H9 (cell line): ENCODE results near the gene SYNJ1. TPM values are rescaled to one million over a fixed set of nuclear protein-coding genes. Genes with fewer than 3 reads are reported as not detected.

Experiments used
- DNase-seq: peaks from one replicate; pipeline ENCODE4 v3.0.0-alpha.2; 2017
- H2AFZ ChIP-seq: one replicate; pipeline ENCODE4 v1.6.1; 2013; ENCODE audit warnings: mild to moderate bottlenecking, low read length, control low read depth, moderate library complexity
- H2AK5ac ChIP-seq: 2 replicates; pipeline ENCODE4 v1.6.1; 2013; ENCODE audit warnings: low read length, control low read depth, mixed read lengths; ENCODE audit not compliant: insufficient read length
- H2BK120ac ChIP-seq: one replicate; pipeline ENCODE4 v1.6.1; 2013; ENCODE audit warnings: low read depth, mild to moderate bottlenecking, low read length, control low read depth, inconsistent platforms; ENCODE audit not compliant: poor library complexity, severe bottlenecking
- H2BK12ac ChIP-seq: 2 replicates; pipeline ENCODE4 v1.6.1; 2013; ENCODE audit warnings: low read length, control low read depth, mixed read lengths, low read depth; ENCODE audit not compliant: insufficient read length
- H2BK15ac ChIP-seq: 2 replicates; pipeline ENCODE4 v1.6.1; 2013; ENCODE audit warnings: low read depth, low read length, control low read depth
- H2BK20ac ChIP-seq: one replicate; pipeline ENCODE4 v1.6.1; 2013; ENCODE audit warnings: low read depth, mild to moderate bottlenecking, low read length, control low read depth, inconsistent platforms; ENCODE audit not compliant: poor library complexity, severe bottlenecking
- H2BK5ac ChIP-seq: 2 replicates; pipeline ENCODE4 v1.6.1; 2013; ENCODE audit warnings: low read length, control low read depth, mixed read lengths; ENCODE audit not compliant: insufficient read length
- H3K14ac ChIP-seq: 2 replicates; pipeline ENCODE4 v1.6.1; 2013; ENCODE audit warnings: low read length, control low read depth; ENCODE audit not compliant: insufficient read depth
- H3K18ac ChIP-seq: 2 replicates; pipeline ENCODE4 v1.6.1; 2013; ENCODE audit warnings: low read depth, mild to moderate bottlenecking, mixed read lengths, low read length, control low read depth; ENCODE audit not compliant: insufficient read length
- H3K23ac ChIP-seq: 2 replicates; pipeline ENCODE4 v1.6.1; 2013; ENCODE audit warnings: low read length, control low read depth, mixed read lengths, low read depth; ENCODE audit not compliant: insufficient read length
- H3K23me2 ChIP-seq: 2 replicates; pipeline ENCODE4 v1.6.1; 2013; ENCODE audit warnings: low read depth, mild to moderate bottlenecking, mixed read lengths, low read length, control low read depth; ENCODE audit not compliant: insufficient read length, poor library complexity, severe bottlenecking
- H3K27ac ChIP-seq: 2 replicates; pipeline ENCODE4 v1.5.1; 2013; ENCODE audit warnings: low read length, control low read depth, mixed read lengths, low read depth; ENCODE audit not compliant: insufficient read length
- H3K27me3 ChIP-seq: 2 replicates; pipeline ENCODE4 v1.6.1; 2013; ENCODE audit warnings: low read length, control low read depth, inconsistent platforms; ENCODE audit not compliant: insufficient read depth
- H3K4ac ChIP-seq: 2 replicates; pipeline ENCODE4 v1.6.1; 2013; ENCODE audit warnings: low read depth, mild to moderate bottlenecking, control low read depth, inconsistent platforms, low read length, moderate library complexity
- H3K4me1 ChIP-seq: 2 replicates; pipeline ENCODE4 v1.6.1; 2013; ENCODE audit warnings: low read length, control low read depth, inconsistent platforms; ENCODE audit not compliant: insufficient read depth
- H3K4me2 ChIP-seq: 2 replicates; pipeline ENCODE4 v1.6.1; 2013; ENCODE audit warnings: low read length, control low read depth, mixed read lengths; ENCODE audit not compliant: insufficient read length, insufficient read depth
- H3K56ac ChIP-seq: 2 replicates; pipeline ENCODE4 v1.6.1; 2013; ENCODE audit warnings: low read depth, mild to moderate bottlenecking, mixed read lengths, low read length, control low read depth; ENCODE audit not compliant: insufficient read length
- H3K79me1 ChIP-seq: 2 replicates; pipeline ENCODE4 v1.6.1; 2013; ENCODE audit warnings: low read depth, mild to moderate bottlenecking, moderate library complexity, low read length, control low read depth, inconsistent platforms; ENCODE audit not compliant: insufficient read depth, poor library complexity, severe bottlenecking
- H3K79me2 ChIP-seq: 2 replicates; pipeline ENCODE4 v1.6.1; 2013; ENCODE audit warnings: low read length, control low read depth, inconsistent platforms; ENCODE audit not compliant: insufficient read depth
- H3K9ac ChIP-seq: 2 replicates; pipeline ENCODE4 v1.6.1; 2013; ENCODE audit warnings: low read length, control low read depth, mixed read lengths; ENCODE audit not compliant: insufficient read length; ENCODE audit errors: extremely low read depth
- H3K9me3 ChIP-seq: one replicate; pipeline ENCODE4 v1.6.1; 2013; ENCODE audit warnings: low read depth, low read length, inconsistent platforms; ENCODE audit not compliant: control insufficient read depth
- H3T11ph ChIP-seq: one replicate; pipeline ENCODE4 v1.6.1; 2013; ENCODE audit warnings: mild to moderate bottlenecking, low read length, control low read depth, inconsistent platforms
- H4K20me1 ChIP-seq: one replicate; pipeline ENCODE4 v1.6.1; 2013; ENCODE audit not compliant: control insufficient read depth, insufficient read length, insufficient read depth
- H4K5ac ChIP-seq: 2 replicates; pipeline ENCODE4 v1.6.1; 2013; ENCODE audit warnings: low read depth, mild to moderate bottlenecking, mixed read lengths, low read length, control low read depth; ENCODE audit not compliant: insufficient read length
- H4K8ac ChIP-seq: replicated peaks from 2 replicates; pipeline ENCODE4 v1.6.1; 2013; ENCODE audit warnings: low read length, control low read depth, mixed read lengths, low read depth; ENCODE audit not compliant: insufficient read length
- H4K91ac ChIP-seq: 2 replicates; pipeline ENCODE4 v1.6.1; 2013; ENCODE audit warnings: low read depth, mild to moderate bottlenecking, moderate library complexity, mixed read lengths, low read length, control low read depth; ENCODE audit not compliant: insufficient read length
- H3K27ac Mint-ChIP-seq, 3 experiments: 2 replicates in 2 of 3; 3 replicates in 1 of 3; pipeline ENCODE4 v1.8.0; 2020 to 2021; ENCODE audit warnings: mixed read lengths in 3 of 3, mild to moderate bottlenecking in 1 of 3, moderate library complexity in 1 of 3
- H3K27me3 Mint-ChIP-seq: 2 replicates; pipeline ENCODE4 v1.8.0; 2021; ENCODE audit warnings: low read depth, mild to moderate bottlenecking, moderate library complexity, mixed read lengths
- H3K36me3 Mint-ChIP-seq, 3 experiments: 2 replicates in 2 of 3; 3 replicates in 1 of 3; pipeline ENCODE4 v1.8.0; 2020 to 2021; ENCODE audit warnings: low read depth in 3 of 3, mixed read lengths in 3 of 3; ENCODE audit not compliant: insufficient read depth in 1 of 3
- H3K4me1 Mint-ChIP-seq, 2 experiments: 2 replicates each; pipeline ENCODE4 v1.8.0; 2020; ENCODE audit warnings: mixed read lengths in 2 of 2
- H3K4me3 Mint-ChIP-seq, 2 experiments: 2 replicates in 1 of 2; 3 replicates in 1 of 2; pipeline ENCODE4 v1.8.0; 2020 to 2021; ENCODE audit warnings: mild to moderate bottlenecking in 2 of 2, mixed read lengths in 2 of 2, moderate library complexity in 1 of 2
- H3K9me3 Mint-ChIP-seq, 2 experiments: 2 replicates in 1 of 2; 3 replicates in 1 of 2; pipeline ENCODE4 v1.8.0; 2020; ENCODE audit warnings: mild to moderate bottlenecking in 2 of 2, mixed read lengths in 2 of 2, moderate library complexity in 1 of 2
- CTCF ChIP-seq: fragments of 200-600 bp; sonication (generic); conservative IDR thresholded peaks from 3 replicates; pipeline ENCODE4 v1.8.0; 2021; ENCODE audit warnings: antibody characterized with exemption, mild to moderate bottlenecking
- WGBS: extraction: QIAGEN DNeasy Blood & Tissue Kit; methylation state at CpG from one replicate; pipeline ENCODE4 v1.1.7; 2013; ENCODE audit warnings: missing lambda C conversion rate, low lambda C conversion rate, mixed read lengths; ENCODE audit not compliant: insufficient read length; ENCODE audit errors: extremely low coverage; 5-methylcytosine and 5-hydroxymethylcytosine counted together
- total RNA-seq: library from RNA; stranded (reverse); gene quantifications from 2 replicates; pipeline ENCODE4 v1.2.1, GENCODE V29; 2021

Gene SYNJ1
- total RNA-seq, 1 experiment from 2014 or later = 7.1 TPM

- Mint-ChIP-seq H3K27ac (no peak overlapping the region; a peak in 1 of 7 replicates), H3K27me3 (peaks cover 7% of the 10 kb centered on the region; the same call in 1 of the 2 replicates), H3K4me3 (peak overlapping the region; percentile 97 to 98), H3K9me3 (no peaks in the 10 kb centered on the region), H3K36me3 (peaks cover 6 to 14% (median 14%) of the 10 kb centered on the region in 3 experiments; a peak in 6 of 7 replicates), H3K4me1 (peaks cover 5 to 8% of the 10 kb centered on the region in 2 experiments; a peak in 3 of 4 replicates)
- no peak overlapping the region for H2BK15ac ChIP-seq
- WGBS = no CpG with 5 or more reads among the region's 16 CpGs
- H2AFZ ChIP-seq = no peak overlapping the region
- no peak overlapping the region for H3K4ac ChIP-seq
- H2BK20ac ChIP-seq = no peak overlapping the region
- H4K5ac ChIP-seq = no peak overlapping the region
- peak overlapping the region; percentile 69 for H3K4me2 ChIP-seq
- no peak overlapping the region for H2BK12ac ChIP-seq
- no peak overlapping the region for H3K56ac ChIP-seq
- no peak overlapping the region for H2AK5ac ChIP-seq
- no peaks in the 10 kb centered on the region for H3K27me3 ChIP-seq
- DNase-seq = no peak
- H4K91ac ChIP-seq = no peak overlapping the region
- H3K23ac ChIP-seq = no peak overlapping the region
- no peaks in the 10 kb centered on the region for H3K79me2 ChIP-seq
- H3K27ac ChIP-seq = no peak overlapping the region
- peaks cover 6% of the 10 kb centered on the region for H3K79me1 ChIP-seq
- no peak overlapping the region for H3K9ac ChIP-seq
- H3T11ph ChIP-seq = no peak overlapping the region
- no peaks in the 10 kb centered on the region for H4K20me1 ChIP-seq
- no peaks in the 10 kb centered on the region for H3K9me3 ChIP-seq
- H4K8ac ChIP-seq = no peak overlapping the region
- H2BK120ac ChIP-seq = no peak overlapping the region
- no peak overlapping the region for H2BK5ac ChIP-seq
- no peak for TF ChIP-seq CTCF
- H3K4me1 ChIP-seq = no peaks in the 10 kb centered on the region; the same call in 1 of the 2 replicates
- no peaks in the 10 kb centered on the region for H3K23me2 ChIP-seq
- H3K18ac ChIP-seq = no peak overlapping the region
- H3K14ac ChIP-seq = no peak overlapping the region
Observed at GRCh38 chr21:32613436-32614043, 114.3 kb downstream of the SYNJ1 start.
